OCI-M2 (cell line): Measurements from ENCODE around the gene ID4.
"Not testable (repeated sequence)": the region's sequence is repeated elsewhere in the genome, so short reads cannot be mapped to it uniquely, and the experiment has no call there.

ENCODE experiments used
- DNase-seq: peaks from one replicate; lab custom pipeline; 2025; ENCODE audit not compliant: unreplicated experiment; lab: John Stamatoyannopoulos, UW

The ID4 gene

GRCh38 chr6:19831358-19831757, 5.8 kb upstream of the ID4 start:
- no peak for DNase-seq

GRCh38 chr6:19833947-19834346, 3.2 kb upstream of the ID4 start:
- no peak for DNase-seq

- DNase-seq, result no peak
Observed at GRCh38 chr6:19834858-19835257, 2.3 kb upstream of the ID4 start.

- DNase-seq, result no peak
Observed at GRCh38 chr6:19835605-19836004, 1.6 kb upstream of the ID4 start.

GRCh38 chr6:19837511-19838441, 606 bp downstream of the ID4 start:
- no peak for DNase-seq

GRCh38 chr6:19838442-19839236, 1.5 kb downstream of the ID4 start:
- DNase-seq, result no peak

- no peak for DNase-seq
Observed at GRCh38 chr6:19839237-19839546, 2.0 kb downstream of the ID4 start.

- DNase-seq, result no peak
Observed at GRCh38 chr6:19839788-19840187, 2.6 kb downstream of the ID4 start.

GRCh38 chr6:19841181-19841580, 4.0 kb downstream of the ID4 start:
- no peak for DNase-seq

- no peak for DNase-seq
Observed at GRCh38 chr6:19842030-19842615, 5.0 kb downstream of the ID4 start.

- DNase-seq, result no peak
Observed at GRCh38 chr6:19844689-19845088, 7.5 kb downstream of the ID4 start.

GRCh38 chr6:19845266-19846041, 8.3 kb downstream of the ID4 start:
- DNase-seq, result no peak

- no peak for DNase-seq
Observed at GRCh38 chr6:19848465-19849029, 11.4 kb downstream of the ID4 start.

GRCh38 chr6:19849196-19849595, 12.0 kb downstream of the ID4 start:
- DNase-seq, result no peak

- no peak for DNase-seq
Observed at GRCh38 chr6:19849755-19850154, 12.6 kb downstream of the ID4 start.

GRCh38 chr6:19851241-19852089, 14.3 kb downstream of the ID4 start:
- DNase-seq, result no peak

- DNase-seq, result no peak
Observed at GRCh38 chr6:19852090-19852457, 14.9 kb downstream of the ID4 start.

- DNase-seq, result no peak
Observed at GRCh38 chr6:19852927-19853326, 15.8 kb downstream of the ID4 start.

- DNase-seq, result not testable (repeated sequence)
Observed at GRCh38 chr6:19854421-19855015, 17.3 kb downstream of the ID4 start.

GRCh38 chr6:19855536-19855935, 18.4 kb downstream of the ID4 start:
- no peak for DNase-seq
